Measurements from ENCODE around the gene VSIG2.

VSIG2 gene

DNA sequence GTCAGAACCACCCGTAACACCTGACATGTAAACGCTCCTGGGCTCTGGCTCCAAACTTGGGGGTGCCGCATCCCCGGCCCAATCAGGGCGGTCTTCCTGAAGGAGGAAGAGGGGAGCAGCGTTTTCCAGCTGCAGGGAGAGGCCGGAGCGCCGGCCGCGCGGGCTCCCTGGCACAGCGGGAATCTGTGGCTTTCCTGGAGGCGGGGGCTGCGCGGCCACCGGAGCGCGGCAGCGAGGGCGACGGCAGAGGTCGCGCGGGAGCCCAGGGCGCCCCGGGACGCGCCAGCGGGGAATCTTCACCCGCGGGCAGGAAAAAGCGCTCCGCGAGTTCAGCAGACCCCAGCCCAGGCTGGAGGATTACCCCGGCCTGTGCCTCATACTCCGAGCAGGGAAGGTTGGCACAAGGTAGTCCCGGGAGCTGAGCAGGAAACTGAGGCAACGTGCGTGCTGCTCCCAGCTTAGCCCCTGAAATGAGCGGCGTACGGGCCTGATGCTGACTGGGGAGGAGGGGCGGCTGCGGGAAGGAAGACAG, 10.6 kb upstream of the VSIG2 start:
- DNase-seq = peak in 1 of 2 experiments; percentile 15

GRCh38 chr11:124762105-124762623, 10.1 kb upstream of the VSIG2 start, which contains the start of gene ESAM:
Gene ESAM (minus strand): TSS chr11:124762290. CDS start chr11:124762154, 136 bp downstream.
- peak in 1 of 2 experiments; percentile 8 for DNase-seq

DNA sequence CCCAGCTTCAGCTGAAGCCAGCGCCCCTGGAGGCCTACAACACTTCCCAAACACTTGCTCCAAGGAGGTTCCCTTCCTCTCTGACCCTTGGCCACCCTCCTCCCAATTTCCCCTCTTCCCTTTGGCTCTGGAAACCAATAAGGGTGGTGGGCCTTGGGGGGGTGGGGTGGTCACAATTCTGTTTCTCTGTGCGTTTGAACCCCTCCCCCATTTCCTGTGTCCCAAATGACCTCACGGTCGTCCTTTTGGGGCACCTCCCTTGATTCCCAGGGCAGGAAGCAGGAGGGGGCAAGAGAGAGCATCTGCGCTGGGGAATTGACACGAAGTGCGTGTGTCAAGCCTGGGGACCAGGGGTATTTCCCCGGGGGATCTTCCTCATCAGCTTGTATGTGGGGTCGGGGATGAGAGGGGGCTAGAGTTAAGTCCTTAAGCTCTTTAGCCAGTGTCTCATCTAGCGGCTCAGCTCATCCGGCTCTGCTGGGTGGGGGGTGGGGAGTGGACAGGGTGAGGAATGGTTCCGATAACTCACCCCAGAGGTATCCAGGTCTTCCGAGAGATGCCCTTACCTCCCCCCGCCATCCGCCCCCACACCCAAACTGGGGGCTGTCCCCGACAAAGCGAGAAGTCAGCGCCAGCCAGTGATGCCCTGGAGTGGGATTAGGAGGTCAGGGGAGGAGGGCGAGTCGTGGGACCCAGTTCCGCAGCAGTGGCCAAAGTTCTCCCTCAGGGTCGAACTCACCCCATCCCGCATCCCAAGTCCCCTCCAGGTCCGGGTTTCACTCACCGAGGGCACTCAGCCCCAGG, 9.4 kb upstream of the VSIG2 start:
- DNase-seq = no peak

DNA sequence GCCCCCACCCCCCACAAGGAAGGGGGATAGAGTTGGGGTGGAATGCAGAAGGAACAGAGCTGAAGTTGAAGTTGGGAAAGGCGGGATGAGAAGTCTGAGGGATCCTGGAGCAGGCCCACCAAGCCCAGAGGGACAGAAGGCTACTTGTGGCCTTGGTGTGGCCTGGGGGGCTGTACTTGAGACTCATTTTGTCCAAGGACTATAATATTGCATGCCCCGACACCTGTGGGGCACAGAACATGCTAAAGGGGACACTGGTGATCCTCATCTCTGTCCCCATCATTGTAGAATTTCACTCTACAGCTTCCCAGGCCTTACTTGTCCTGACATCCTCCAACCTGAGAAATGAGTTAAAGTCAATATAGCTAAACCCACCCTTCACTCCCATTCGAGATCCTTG, 8.8 kb upstream of the VSIG2 start:
- no peak for DNase-seq

DNA sequence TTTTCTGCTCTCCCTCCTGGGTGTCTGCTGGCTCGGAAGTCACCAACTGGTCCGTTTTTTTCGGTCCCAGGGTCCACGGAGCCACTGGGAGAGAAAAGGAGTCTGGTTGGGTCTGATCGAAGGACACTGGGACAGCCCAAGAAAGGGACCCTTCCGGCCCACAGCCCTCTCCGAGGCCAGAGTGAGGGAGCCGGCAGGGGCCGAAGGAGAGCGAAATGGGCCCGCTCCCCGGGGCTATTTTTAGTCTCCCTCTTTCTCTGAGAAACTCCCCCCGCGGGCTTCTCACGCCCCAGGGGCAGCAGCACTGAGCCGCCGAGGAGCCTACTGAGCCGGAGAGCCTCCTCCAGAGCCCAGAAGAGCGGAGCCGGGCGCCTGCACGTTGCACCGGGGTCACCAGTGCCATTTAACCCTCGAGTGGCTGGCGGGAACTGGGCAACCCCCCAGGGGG, 8.2 kb upstream of the VSIG2 start:
- DNase-seq = no peak

DNA sequence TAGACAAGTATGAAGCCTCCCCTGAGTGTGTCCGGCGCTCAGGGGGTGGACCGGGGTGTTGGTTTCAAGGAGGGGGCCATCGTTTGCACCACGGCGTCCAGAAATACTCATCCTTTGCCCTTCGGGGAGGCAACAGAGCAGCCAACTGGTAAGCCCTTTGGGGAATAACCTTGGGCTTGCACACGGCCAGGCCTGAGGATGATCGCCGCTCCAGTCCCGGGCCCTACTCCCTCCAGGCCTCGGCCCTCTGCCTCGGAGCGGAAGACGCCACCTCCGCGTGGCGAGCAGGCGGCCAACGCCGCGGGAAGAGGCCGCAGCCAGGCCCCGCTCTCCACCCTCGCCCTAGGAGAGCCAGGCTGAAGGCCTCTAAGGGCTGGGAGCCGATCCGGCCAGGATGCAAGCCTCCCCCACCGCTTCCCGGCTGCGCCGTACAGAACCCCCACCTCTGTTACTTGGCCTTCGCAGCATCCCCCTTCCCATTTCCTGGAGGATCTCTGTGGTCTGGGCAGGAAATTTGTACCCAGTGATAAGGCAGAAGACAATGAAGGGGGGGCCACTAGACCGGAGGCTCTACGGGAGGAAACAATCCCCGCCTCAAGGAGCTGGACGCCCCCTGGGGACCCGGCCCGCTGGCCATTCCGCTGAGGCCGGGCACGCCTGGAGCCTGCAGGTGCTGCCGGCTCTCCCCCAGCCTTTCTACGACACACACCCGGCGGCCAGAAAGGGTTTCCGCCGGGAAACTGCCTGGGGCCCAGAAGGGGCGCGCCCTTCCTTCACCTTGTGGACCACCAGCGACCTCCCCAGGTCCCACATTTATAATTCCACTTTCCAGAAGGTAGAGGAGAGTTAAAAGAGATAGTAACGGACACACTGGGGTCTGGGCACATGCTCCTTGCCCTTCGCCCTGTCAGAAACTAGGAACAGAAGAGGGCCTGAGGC, 7.5 kb upstream of the VSIG2 start:
- no peak for DNase-seq

GRCh38 chr11:124758355-124759265, 6.6 kb upstream of the VSIG2 start:
- peak; percentile 27 to 37 for DNase-seq

GRCh38 chr11:124757320-124757719, 5.3 kb upstream of the VSIG2 start:
- no peak for DNase-seq

GRCh38 chr11:124756753-124757227, 4.7 kb upstream of the VSIG2 start:
- DNase-seq = no peak

DNA sequence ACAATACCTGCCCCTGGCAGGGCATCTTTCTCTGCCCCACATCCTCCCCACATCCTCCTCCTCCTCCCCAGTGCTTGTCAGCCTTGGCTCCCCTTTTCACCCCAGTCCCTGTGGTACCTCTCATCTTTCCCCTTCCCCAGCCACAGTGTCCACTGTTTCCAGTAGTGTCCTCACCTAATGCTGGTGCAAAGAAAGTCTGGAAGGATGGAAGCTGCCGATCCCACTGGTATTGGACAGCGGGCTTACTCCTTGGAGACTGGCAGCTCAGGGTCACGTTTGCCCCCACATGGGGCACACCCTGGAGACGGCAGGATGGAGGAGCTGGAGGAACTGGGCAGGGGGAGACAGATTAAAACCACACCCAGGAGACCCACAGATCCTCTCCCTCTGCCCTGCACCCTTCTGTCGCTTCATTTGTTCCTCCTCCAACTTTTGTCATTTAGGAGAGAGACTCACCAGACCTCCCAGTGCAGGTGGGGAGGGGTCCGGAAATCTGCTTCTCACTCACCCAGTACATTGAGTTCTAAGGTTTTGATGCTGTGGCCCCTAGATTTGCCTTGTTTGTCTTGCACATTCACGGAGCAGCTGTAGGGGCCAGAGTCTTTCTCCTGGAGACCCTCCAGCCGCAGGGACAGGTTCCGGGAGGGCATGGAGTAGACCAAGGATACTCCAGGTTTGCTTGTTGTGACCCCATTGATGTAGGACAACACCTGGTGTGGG, 4.1 kb upstream of the VSIG2 start:
- no peak for DNase-seq

DNA sequence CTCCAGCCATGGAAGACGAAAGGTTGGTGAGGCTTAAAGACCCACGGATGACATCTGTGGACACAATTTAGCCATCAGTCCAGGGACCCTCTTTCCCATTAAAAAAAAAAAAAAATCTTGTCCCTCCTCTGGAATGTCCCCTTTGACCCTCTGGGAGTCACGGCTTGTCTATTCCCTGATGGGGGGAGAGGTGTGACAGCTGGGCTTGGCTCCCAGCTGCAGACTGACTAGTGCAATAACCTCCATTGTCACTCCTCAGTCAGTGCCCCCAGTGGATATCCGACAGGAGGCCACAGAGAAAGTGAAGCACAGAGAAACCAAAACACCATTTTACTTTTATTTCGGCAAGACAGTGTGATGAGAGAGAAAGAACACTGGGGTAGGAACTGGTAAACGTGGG, 2.7 kb upstream of the VSIG2 start:
- DNase-seq = no peak

DNA sequence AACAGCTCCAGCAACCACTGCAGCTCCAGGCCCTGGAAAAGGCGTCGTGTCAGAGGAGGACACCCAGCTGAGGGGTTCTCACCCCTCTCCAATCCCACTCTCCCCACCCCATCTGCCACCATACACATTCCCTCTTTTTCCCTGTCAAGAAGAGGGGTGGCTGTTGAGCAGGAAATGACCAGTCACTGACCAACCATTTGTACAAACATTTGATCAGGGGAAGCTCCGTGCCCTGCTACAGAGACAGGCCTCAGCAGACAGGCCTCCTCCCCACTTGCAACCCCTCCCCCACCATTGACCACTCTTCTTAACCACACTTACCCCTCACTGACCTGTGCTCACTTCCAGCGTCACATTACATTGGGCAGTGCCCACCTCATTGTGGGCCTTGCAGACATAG, 2.3 kb upstream of the VSIG2 start:
- no peak for DNase-seq

GRCh38 chr11:124753624-124754023, 1.6 kb upstream of the VSIG2 start:
- DNase-seq = no peak

- DNase-seq = no peak
These were observed 1.1 kb upstream of the VSIG2 start for GRCh38 chr11:124753205-124753604.

GRCh38 chr11:124752471-124753102, 532 bp upstream of the VSIG2 start:
- no peak for DNase-seq

DNA sequence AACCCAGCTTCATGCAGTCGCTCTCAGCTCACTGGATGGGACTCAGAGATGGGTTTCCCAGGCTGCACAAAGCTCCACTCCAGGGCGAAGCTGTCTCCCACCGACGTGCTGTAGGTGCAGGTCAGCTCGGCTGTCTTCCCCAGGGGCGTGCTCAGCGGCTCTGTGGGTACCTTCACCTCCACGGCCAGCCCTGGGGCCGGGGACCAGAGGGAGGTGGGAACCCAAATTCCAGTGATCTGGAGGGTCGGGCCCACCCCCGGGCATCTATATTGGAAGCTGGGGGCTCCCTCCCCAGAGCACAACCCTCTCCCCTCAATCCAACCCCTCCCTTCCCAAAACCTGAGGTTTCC, 689 bp downstream of the VSIG2 start:
- no peak for DNase-seq

DNA sequence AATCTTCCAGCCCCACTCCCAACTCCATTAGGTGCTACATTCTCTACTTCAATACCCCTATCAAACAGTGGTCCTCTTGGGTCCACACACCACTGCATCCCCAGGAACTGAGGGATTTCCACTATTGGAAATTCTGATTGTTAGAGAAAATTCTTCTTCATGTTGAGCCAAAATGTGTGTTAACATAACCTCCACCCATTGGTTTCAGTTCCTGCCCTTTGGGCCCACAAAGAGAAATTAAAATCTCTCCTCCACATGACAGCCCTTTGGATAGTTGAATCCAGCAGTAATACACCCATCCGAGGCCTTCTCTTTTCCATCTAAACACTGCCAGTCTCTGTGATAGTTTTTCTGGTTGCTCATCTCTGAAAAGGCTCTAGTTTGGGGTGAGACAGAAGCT, 2.1 kb downstream of the VSIG2 start:
- no peak for DNase-seq

GRCh38 chr11:124748481-124749343, 3.3 kb downstream of the VSIG2 start:
- no peak for DNase-seq

GRCh38 chr11:124748100-124748418, 4.0 kb downstream of the VSIG2 start:
- no peak for DNase-seq

All from SHP77 (cell line).